ENCODE measurements around the gene RAB15. TPM values are rescaled to one million over a fixed set of nuclear protein-coding genes. Genes with fewer than 3 reads are reported as not detected.

RAB15 gene

Small RNAs within 50 kb of the gene (small RNA-seq; reads per million reads assigned to genes)
- not detected for gene RPPH1-2P (ENCODE audit: low read depth)
